Mesendoderm (in vitro differentiated cells): ENCODE results near the gene AMH.

ENCODE experiments used
- DNase-seq: peaks from one replicate; pipeline ENCODE4 v3.0.0; 2013
- H2AK5ac ChIP-seq: 2 replicates; pipeline ENCODE4 v1.6.1; 2013; ENCODE audit warnings: low read length, inconsistent platforms
- H2BK120ac ChIP-seq: 2 replicates; pipeline ENCODE4 v1.6.1; 2013; ENCODE audit warnings: low read depth, mild to moderate bottlenecking, low read length, moderate library complexity, mixed read lengths
- H2BK15ac ChIP-seq: replicated peaks from 2 replicates; pipeline ENCODE4 v1.6.1; 2013; ENCODE audit warnings: low read depth, mild to moderate bottlenecking, moderate library complexity
- H2BK5ac ChIP-seq: 2 replicates; pipeline ENCODE4 v1.6.1; 2013; ENCODE audit warnings: low read length, inconsistent platforms
- H3K18ac ChIP-seq: 2 replicates; pipeline ENCODE4 v1.6.1; 2013; ENCODE audit warnings: mild to moderate bottlenecking, low read length, mixed read lengths
- H3K23ac ChIP-seq: one replicate; pipeline ENCODE4 v1.6.1; 2013; ENCODE audit warnings: low read length
- H3K27ac ChIP-seq: 2 replicates; pipeline ENCODE4 v1.5.1; 2013; ENCODE audit warnings: low read depth, mild to moderate bottlenecking, inconsistent platforms, low read length, moderate library complexity
- H3K27me3 ChIP-seq: 2 replicates; pipeline ENCODE4 v1.6.1; 2013; ENCODE audit warnings: low read length, control low read depth, mild to moderate bottlenecking, inconsistent platforms; ENCODE audit not compliant: insufficient read depth, poor library complexity
- H3K36me3 ChIP-seq: 2 replicates; pipeline ENCODE4 v1.6.1; 2013; ENCODE audit warnings: low read length, inconsistent platforms; ENCODE audit not compliant: control insufficient read depth, insufficient read depth
- H3K4ac ChIP-seq: one replicate; pipeline ENCODE4 v1.6.1; 2013; ENCODE audit warnings: low read depth, mild to moderate bottlenecking, low read length, moderate library complexity
- H3K4me1 ChIP-seq: 2 replicates; pipeline ENCODE4 v1.6.1; 2013; ENCODE audit warnings: low read depth, low read length, inconsistent platforms; ENCODE audit not compliant: control insufficient read depth
- H3K4me2 ChIP-seq: 2 replicates; pipeline ENCODE4 v1.6.1; 2013; ENCODE audit warnings: low read length
- H3K4me3 ChIP-seq: 2 replicates; pipeline ENCODE4 v1.5.1; 2013; ENCODE audit warnings: mild to moderate bottlenecking, low read length
- H3K56ac ChIP-seq: one replicate; pipeline ENCODE4 v1.6.1; 2013; ENCODE audit warnings: low read length
- H3K79me1 ChIP-seq: 2 replicates; pipeline ENCODE4 v1.6.1; 2013; ENCODE audit warnings: low read length, inconsistent platforms
- H3K79me2 ChIP-seq: 2 replicates; pipeline ENCODE4 v1.6.1; 2013; ENCODE audit warnings: mild to moderate bottlenecking, low read length; ENCODE audit not compliant: control insufficient read depth, insufficient read depth
- H3K9ac ChIP-seq: 2 replicates; pipeline ENCODE4 v1.6.1; 2013; ENCODE audit warnings: low read length, inconsistent platforms
- H4K5ac ChIP-seq: one replicate; pipeline ENCODE4 v1.6.1; 2013; ENCODE audit warnings: low read length
- H4K8ac ChIP-seq: one replicate; pipeline ENCODE4 v1.6.1; 2013; ENCODE audit warnings: low read depth, mild to moderate bottlenecking, control low read depth, low read length, moderate library complexity
- WGBS: extraction: QIAGEN DNeasy Blood & Tissue Kit; methylation state at CpG from one replicate; pipeline ENCODE4 v1.1.7; 2013; ENCODE audit warnings: low lambda C conversion rate, missing lambda C conversion rate; ENCODE audit not compliant: insufficient coverage; ENCODE audit errors: extremely low coverage; 5-methylcytosine and 5-hydroxymethylcytosine counted together

Gene AMH

GRCh38 chr19:2223391-2223790 is 25.7 kb upstream of the AMH start:
- no peak overlapping the region for H3K56ac ChIP-seq
- H3K4me3 ChIP-seq: no peak overlapping the region
- H3K18ac ChIP-seq: no peak overlapping the region
- H3K23ac ChIP-seq: no peak overlapping the region
- no peak overlapping the region for H2BK5ac ChIP-seq
- H3K27ac ChIP-seq: no peak overlapping the region
- no peaks in the 10 kb centered on the region for H3K4me1 ChIP-seq
- no peaks in the 10 kb centered on the region for H3K79me2 ChIP-seq
- H3K9ac ChIP-seq: no peak overlapping the region
- DNase-seq: no peak
- no CpG with 5 or more reads among the region's 18 CpGs for WGBS
- H3K27me3 ChIP-seq: no peaks in the 10 kb centered on the region
- H4K8ac ChIP-seq: no peak overlapping the region
- H3K4ac ChIP-seq: no peak overlapping the region
- H3K36me3 ChIP-seq: peaks cover 3% of the 10 kb centered on the region
- no peak overlapping the region for H2BK120ac ChIP-seq
- H2AK5ac ChIP-seq: no peak overlapping the region
- no peak overlapping the region for H2BK15ac ChIP-seq
- no peak overlapping the region for H3K4me2 ChIP-seq
- H4K5ac ChIP-seq: no peak overlapping the region
- H3K79me1 ChIP-seq: no peaks in the 10 kb centered on the region

DNA sequence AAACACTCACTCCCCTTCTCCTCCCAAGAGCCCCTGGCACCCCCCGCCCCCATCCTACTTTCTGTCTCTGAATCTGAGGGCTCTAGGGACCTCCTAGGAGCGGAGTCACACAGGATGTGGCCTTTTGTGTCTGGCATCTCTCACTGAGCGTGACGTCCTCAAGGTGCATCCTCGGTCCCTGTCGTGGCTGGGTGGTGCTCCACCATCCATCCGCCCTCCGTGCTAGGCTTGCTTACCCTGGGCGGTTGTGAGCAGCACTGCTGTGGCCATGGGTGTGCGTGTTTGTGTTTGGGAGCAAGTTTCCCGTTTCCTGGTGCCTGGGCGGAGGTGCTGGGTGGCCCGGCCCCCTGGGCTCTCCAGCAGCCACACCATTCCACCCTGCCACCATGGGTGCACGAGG is 25.2 kb upstream of the AMH start:
- H3K4ac ChIP-seq: no peak overlapping the region
- no peaks in the 10 kb centered on the region for H3K27me3 ChIP-seq
- no peak overlapping the region for H3K4me3 ChIP-seq
- H3K36me3 ChIP-seq: peaks cover 3% of the 10 kb centered on the region
- H4K8ac ChIP-seq: no peak overlapping the region
- H2BK5ac ChIP-seq: no peak overlapping the region
- H3K23ac ChIP-seq: no peak overlapping the region
- H2BK120ac ChIP-seq: no peak overlapping the region
- no peak for DNase-seq
- H3K4me2 ChIP-seq: no peak overlapping the region
- H3K27ac ChIP-seq: no peak overlapping the region
- no peak overlapping the region for H3K18ac ChIP-seq
- no CpG with 5 or more reads among the region's 14 CpGs for WGBS
- H2BK15ac ChIP-seq: no peak overlapping the region
- H3K56ac ChIP-seq: no peak overlapping the region
- no peak overlapping the region for H3K9ac ChIP-seq
- no peaks in the 10 kb centered on the region for H3K4me1 ChIP-seq
- no peak overlapping the region for H4K5ac ChIP-seq
- no peaks in the 10 kb centered on the region for H3K79me1 ChIP-seq
- no peak overlapping the region for H2AK5ac ChIP-seq
- H3K79me2 ChIP-seq: no peaks in the 10 kb centered on the region

- WGBS: no CpG with 5 or more reads among the region's 13 CpGs
- H3K27me3 ChIP-seq: no peaks in the 10 kb centered on the region
- no peak overlapping the region for H3K27ac ChIP-seq
- DNase-seq: no peak
- H3K4ac ChIP-seq: no peak overlapping the region
- H3K79me1 ChIP-seq: no peaks in the 10 kb centered on the region
- no peak overlapping the region for H3K18ac ChIP-seq
- H2BK5ac ChIP-seq: no peak overlapping the region
- H3K36me3 ChIP-seq: peaks cover 3% of the 10 kb centered on the region
- H2AK5ac ChIP-seq: no peak overlapping the region
- H2BK120ac ChIP-seq: no peak overlapping the region
- H3K4me1 ChIP-seq: no peaks in the 10 kb centered on the region
- H3K56ac ChIP-seq: no peak overlapping the region
- no peak overlapping the region for H3K4me2 ChIP-seq
- no peak overlapping the region for H2BK15ac ChIP-seq
- no peak overlapping the region for H3K23ac ChIP-seq
- H3K9ac ChIP-seq: no peak overlapping the region
- H4K5ac ChIP-seq: no peak overlapping the region
- H3K4me3 ChIP-seq: no peak overlapping the region
- H4K8ac ChIP-seq: no peak overlapping the region
- H3K79me2 ChIP-seq: no peaks in the 10 kb centered on the region
Measured at GRCh38 chr19:2224754-2225349, 24.3 kb upstream of the AMH start.

DNA sequence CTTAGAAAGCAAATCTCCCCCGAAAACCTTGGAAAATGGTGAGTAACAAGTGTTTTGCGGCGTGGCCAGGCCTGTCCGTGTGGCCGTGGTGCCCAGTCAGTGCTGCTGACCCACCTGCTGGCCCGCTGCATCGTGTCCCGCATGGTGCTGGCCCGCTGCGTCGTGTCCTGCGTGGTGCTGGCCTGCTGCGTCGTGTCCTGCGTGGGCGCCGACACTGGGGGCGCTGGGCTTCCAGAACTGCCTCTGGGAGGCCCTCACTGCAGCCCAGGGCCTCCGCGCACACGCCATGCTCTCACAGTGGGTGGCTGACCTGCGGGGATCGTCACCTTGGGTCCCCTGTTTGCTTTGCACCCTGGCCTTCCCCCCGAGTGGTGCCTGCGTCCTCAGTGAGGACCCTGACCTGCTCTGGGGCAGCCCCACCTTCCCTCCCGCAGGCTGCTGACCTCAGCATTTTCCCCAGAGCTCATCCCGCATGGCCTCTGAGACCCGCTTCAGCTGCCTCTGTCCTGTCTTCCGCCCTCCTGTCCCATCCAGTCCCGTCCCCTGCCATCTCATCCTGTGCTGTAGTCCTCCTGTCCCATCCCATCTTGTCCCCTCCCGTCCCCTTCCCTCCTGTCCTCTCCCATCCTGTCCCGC is 23.6 kb upstream of the AMH start:
- Histone ChIP-seq H3K9ac (no peak overlapping the region), H4K5ac (no peak overlapping the region), H3K4me1 (no peaks in the 10 kb centered on the region), H3K79me1 (no peaks in the 10 kb centered on the region), H3K79me2 (no peaks in the 10 kb centered on the region), H3K36me3 (peaks cover 3% of the 10 kb centered on the region), H2BK5ac (no peak overlapping the region), H3K23ac (no peak overlapping the region), H3K27ac (no peak overlapping the region), H2AK5ac (no peak overlapping the region), H3K18ac (no peak overlapping the region), H3K56ac (no peak overlapping the region), H4K8ac (no peak overlapping the region), H2BK120ac (no peak overlapping the region), H3K4me3 (no peak overlapping the region), H3K4ac (no peak overlapping the region), H3K27me3 (no peaks in the 10 kb centered on the region), H2BK15ac (no peak overlapping the region), H3K4me2 (no peak overlapping the region)
- WGBS: no CpG with 5 or more reads among the region's 32 CpGs
- DNase-seq: no peak

DNA sequence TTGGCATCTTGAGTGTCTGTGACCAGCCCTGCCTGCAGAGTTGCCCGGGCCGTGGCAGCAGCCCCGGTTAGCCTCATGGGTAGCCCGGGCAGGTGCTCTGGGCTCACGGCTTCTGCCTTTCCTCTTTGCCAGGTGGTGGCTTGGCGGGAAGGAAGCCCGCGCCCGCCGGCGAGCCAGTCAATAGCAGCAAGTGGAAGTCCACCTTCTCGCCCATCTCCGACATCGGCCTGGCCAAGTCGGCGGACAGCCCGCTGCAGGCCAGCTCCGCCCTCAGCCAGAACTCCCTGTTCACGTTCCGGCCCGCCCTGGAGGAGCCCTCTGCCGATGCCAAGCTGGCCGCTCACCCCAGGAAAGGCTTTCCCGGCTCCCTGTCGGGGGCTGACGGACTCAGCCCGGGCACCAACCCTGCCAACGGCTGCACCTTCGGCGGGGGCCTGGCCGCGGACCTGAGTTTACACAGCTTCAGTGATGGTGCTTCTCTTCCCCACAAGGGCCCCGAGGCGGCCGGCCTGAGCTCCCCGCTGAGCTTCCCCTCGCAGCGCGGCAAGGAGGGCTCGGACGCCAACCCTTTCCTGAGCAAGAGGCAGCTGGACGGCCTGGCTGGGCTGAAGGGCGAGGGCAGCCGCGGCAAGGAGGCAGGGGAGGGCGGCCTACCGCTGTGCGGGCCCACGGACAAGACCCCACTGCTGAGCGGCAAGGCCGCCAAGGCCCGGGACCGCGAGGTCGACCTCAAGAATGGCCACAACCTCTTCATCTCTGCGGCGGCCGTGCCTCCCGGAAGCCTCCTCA is 22.9 kb upstream of the AMH start:
- no peaks in the 10 kb centered on the region for H3K79me1 ChIP-seq
- H3K27ac ChIP-seq: no peak overlapping the region
- H3K27me3 ChIP-seq: no peaks in the 10 kb centered on the region
- no CpG with 5 or more reads among the region's 59 CpGs for WGBS
- H3K9ac ChIP-seq: no peak overlapping the region
- H3K56ac ChIP-seq: no peak overlapping the region
- no peak overlapping the region for H4K8ac ChIP-seq
- H4K5ac ChIP-seq: no peak overlapping the region
- H2BK15ac ChIP-seq: no peak overlapping the region
- no peaks in the 10 kb centered on the region for H3K79me2 ChIP-seq
- no peak overlapping the region for H2AK5ac ChIP-seq
- H2BK5ac ChIP-seq: no peak overlapping the region
- DNase-seq: no peak
- H3K4ac ChIP-seq: no peak overlapping the region
- H3K4me3 ChIP-seq: no peak overlapping the region
- no peak overlapping the region for H3K4me2 ChIP-seq
- no peak overlapping the region for H2BK120ac ChIP-seq
- no peak overlapping the region for H3K23ac ChIP-seq
- H3K36me3 ChIP-seq: peaks cover 3% of the 10 kb centered on the region
- H3K4me1 ChIP-seq: no peaks in the 10 kb centered on the region
- no peak overlapping the region for H3K18ac ChIP-seq
